HG03175 (cell line): ENCODE measurements around the gene SBK2.

ENCODE experiments used
- ATAC-seq: cut with Tn5 transposase; IDR thresholded peaks from one replicate; pipeline ENCODE4 v1.9.1; 2021; ENCODE audit warnings: mild to moderate bottlenecking, moderate library complexity; ENCODE audit not compliant: unreplicated experiment

Gene SBK2

GRCh38 chr19:55487924-55488687 is 48.8 kb downstream of the SBK2 start, which contains the start of gene SSC5D:
TSS of gene SSC5D (plus strand) at chr19:55488436. CDS start at chr19:55488590, 154 bp downstream.
- no peak for ATAC-seq

DNA sequence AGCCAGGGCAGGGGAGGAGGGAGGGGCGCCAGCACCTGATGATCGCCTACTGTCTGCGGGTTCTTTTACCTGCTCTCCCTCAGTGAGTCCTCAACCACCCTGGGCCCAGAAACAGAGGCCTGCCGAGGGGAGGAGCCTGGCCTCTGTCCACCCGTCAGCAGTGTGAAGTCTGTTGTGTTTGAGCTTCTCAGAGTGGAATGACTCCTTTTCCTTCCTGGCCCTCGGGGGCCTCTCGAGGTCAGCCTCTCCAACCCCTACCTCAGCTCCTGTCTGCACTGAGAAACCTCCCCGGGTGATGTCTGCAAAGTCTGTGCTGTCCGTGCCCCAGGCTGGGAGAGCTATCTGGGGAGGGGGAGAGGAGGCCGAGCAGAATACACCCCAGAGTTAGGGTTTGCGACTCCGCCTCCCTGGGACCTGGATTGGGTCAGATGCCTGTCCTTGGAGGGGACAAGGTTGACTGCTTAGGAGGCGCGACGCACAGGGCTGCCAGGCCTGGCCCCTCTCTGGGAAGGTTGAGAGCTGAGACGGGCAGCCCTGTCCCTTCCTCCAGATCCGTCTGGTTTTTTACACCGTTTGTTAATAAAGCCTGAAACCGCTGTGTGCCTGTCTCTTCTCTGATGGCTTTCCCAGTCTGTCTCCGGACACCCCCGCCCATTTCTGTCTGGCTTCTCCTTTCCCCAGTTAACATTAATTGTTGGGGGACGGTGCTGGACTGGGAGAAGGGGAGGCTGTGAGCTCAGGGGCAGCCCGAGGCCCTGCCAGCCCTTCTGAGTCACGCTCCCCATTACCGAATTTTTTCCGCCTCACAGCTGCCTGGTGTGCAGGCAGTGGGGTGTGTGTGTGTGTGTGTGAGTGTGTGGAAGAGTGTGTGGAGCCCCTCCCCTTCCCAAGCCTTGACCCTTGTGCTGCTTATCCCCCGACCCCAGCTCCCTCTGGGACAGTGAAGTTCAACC is 49.7 kb downstream of the SBK2 start:
- no peak for ATAC-seq

DNA sequence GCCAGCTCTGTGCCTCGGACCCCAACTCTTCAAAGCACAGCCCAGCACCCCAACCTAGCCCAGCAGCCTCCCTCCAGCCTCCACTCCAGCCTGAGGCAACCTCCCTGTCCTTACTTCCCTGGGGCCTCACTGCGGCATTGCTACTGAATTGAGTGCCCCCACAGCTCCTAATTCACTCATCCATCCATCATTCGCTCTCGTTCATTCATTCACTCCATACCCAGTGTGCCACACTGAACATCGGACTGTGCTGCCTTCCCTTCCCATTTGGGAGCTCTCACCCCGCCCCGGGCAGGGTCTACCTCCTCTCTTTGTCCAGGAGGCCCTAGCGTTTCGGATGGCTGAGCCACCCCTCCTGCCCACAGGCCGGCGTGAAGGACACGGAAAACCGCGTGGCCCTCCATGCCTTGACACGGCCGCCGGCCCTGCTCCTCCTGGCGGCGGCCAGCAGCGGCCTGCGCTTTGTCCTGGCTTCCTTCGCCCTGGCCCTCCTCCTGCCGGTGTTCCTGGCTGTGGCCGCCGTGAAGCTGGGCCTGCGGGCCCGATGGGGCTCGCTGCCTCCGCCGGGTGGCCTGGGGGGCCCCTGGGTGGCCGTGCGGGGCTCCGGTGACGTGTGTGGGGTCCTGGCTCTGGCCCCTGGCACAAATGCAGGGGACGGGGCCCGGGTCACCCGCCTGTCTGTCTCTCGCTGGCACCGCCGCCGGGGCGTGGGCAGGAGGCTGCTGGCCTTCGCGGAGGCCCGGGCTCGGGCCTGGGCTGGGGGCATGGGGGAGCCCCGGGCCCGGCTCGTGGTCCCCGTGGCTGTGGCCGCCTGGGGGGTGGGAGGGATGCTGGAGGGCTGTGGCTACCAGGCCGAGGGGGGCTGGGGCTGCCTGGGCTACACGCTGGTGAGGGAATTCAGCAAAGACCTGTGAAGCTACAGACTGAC is 50.6 kb downstream of the SBK2 start:
- no peak for ATAC-seq

- ATAC-seq = no peak
Measured at GRCh38 chr19:55485439-55486011, 51.4 kb downstream of the SBK2 start.

- ATAC-seq = peak; percentile 73
Measured at GRCh38 chr19:55484593-55485438, 52.1 kb downstream of the SBK2 start, which contains the start of gene NAT14. TSS of gene NAT14 (plus strand) at chr19:55485188. CDS start at chr19:55485709, 521 bp downstream.

DNA sequence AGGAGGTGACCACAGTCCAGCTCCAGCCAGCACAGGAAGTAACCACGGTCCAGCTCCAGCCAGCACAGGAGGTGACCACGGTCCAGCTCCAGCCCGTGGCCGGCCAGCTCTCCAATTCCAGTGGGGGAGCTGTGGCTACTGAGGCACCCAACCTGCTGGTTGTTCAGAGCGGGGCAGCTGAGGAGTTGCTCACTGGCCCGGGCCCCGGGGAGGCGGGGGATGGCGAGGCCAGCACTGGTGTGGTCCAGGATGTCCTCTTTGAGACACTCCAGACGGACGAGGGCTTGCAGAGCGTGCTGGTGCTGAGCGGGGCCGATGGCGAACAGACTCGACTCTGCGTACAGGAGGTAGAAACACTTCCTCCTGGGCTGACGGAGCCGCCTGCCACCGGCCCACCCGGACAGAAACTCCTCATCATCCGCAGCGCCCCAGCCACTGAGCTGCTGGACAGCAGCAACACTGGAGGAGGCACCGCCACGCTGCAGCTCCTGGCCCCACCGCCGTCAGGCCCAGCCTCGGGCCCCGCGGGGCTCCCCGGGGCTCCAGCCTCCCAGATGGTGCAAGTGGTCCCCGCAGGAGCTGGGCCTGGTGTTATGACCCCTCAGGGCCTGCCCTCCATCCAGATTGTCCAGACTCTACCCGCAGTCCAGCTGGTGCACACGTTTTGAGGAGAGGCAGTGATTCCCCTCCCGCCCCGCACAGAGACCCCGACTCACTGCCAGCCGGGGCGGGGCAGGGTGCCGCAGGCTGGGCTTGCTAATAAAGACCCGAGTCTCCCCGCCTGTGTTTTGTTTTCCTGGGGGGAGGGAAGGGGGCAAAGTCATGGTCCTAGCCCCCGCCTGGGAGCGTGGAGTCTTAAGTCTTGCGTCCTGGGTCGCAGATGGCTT is 53.0 kb downstream of the SBK2 start:
- no peak for ATAC-seq

DNA sequence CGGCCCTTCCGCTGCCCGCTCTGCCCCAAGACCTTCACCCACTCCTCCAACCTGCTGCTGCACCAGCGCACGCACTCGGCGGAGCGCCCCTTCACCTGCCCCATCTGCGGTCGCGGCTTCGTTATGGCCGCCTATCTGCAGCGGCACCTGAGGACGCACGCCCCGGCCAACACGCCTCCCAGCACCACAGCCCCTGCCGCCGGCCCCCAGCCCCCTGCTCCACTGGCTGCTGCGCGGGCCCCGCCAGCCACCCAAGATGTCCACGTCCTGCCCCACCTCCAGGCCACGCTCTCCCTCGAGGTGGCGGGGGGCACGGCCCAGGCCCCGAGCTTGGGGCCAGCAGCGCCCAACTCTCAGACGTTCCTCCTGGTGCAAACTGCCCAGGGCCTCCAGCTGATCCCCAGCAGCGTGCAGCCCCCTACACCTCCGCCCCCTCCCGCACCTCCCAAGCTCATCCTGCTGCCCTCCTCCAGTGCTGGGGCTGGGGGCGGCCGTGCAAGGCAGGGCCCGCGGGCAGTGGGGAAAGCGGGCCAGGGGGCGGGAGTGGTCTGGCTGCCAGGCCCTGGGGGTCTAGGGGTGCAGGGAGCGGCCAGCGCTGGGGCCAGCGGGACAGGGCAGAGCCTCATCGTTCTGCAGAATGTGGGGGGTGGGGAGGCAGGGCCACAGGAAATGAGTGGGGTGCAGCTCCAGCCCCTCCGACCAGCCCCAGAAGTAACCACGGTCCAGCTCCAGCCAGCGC is 53.8 kb downstream of the SBK2 start:
- ATAC-seq = no peak

- no peak for ATAC-seq
Measured at GRCh38 chr19:55482156-55482961, 54.6 kb downstream of the SBK2 start.

DNA sequence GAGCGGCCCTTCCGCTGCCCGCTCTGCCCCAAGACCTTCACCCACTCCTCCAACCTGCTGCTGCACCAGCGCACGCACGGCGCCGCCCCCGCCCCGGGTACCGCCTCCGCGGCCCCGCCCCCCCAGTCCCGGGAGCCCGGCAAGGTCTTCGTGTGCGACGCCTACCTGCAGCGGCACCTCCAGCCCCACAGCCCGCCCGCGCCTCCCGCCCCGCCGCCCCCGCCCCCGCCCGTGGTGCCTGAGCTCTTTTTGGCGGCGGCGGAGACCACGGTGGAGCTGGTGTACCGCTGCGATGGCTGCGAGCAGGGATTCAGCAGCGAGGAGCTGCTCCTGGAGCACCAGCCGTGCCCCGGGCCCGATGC is 55.2 kb downstream of the SBK2 start:
- ATAC-seq = no peak

DNA sequence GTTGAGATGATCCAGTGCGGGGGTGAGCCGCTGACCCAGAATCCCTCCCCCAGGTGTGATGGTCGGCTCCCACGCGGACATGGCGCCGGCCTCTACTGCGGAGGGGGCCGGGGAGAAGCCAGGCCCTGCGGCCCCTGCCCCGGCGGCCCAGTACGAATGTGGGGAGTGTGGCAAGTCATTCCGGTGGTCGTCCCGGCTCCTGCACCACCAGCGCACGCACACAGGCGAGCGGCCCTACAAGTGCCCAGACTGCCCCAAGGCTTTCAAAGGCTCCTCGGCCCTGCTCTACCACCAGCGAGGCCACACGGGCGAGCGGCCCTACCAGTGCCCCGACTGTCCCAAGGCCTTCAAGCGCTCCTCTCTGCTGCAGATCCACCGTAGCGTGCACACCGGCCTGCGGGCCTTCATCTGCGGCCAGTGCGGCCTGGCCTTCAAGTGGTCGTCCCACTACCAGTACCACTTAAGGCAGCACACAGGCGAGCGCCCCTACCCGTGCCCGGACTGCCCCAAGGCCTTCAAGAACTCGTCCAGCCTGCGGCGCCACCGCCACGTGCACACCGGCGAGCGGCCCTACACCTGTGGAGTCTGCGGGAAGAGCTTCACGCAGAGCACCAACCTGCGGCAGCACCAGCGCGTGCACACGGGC is 55.7 kb downstream of the SBK2 start:
- no peak for ATAC-seq

- no peak for ATAC-seq
Measured at GRCh38 chr19:55479451-55480230, 57.3 kb downstream of the SBK2 start.

GRCh38 chr19:55479045-55479444 is 57.9 kb downstream of the SBK2 start:
- no peak for ATAC-seq
